NB4 (cell line): ENCODE measurements around the gene LEKR1.

ENCODE experiments used
- DNase-seq: peaks from one replicate; pipeline ENCODE4 v3.0.0; 2010; ENCODE audit warnings: low read depth
- H3K4me3 ChIP-seq: one replicate; pipeline ENCODE4 v1.5.1; 2011; ENCODE audit warnings: mild to moderate bottlenecking, low read depth, low read length, moderate library complexity
- MYC ChIP-seq: IDR thresholded peaks from 2 replicates; pipeline ENCODE4 v1.6.1; 2011; ENCODE audit warnings: low read depth, low read length
- POLR2A ChIP-seq: IDR thresholded peaks from 2 replicates; pipeline ENCODE4 v1.6.1; 2011; ENCODE audit warnings: mild to moderate bottlenecking; ENCODE audit not compliant: insufficient read length; ENCODE audit errors: extremely low read depth
- TF ChIP-seq, protein P1 (sequence below): IDR thresholded peaks from one replicate; pipeline ENCODE4 v1.5.1; 2012; ENCODE audit warnings: low read depth, low read length
- TF ChIP-seq, protein P2 (sequence below): IDR thresholded peaks from 2 replicates; pipeline ENCODE4 v1.6.1; 2011; ENCODE audit warnings: low read depth, low read length

Gene LEKR1

DNA sequence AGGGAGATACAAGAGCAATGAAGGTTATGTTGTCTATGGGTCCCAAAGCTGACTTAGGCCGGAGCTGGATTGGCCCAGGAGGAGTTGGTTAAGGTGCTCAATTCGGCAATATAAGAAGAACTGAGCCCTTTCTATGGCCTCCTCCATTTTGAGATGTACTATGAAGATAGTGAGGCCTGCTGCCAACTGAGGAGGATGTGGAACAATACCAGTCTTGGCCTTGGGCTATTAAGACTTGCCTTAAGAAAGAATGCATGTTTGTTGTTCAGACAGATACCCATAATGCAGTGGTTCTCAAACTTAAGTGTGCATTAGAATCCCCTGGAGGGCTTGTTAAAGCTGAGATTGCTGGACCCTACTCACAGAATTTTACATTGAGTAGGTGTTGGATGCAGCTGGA lies 24.4 kb upstream of the LEKR1 start:
- H3K4me3 ChIP-seq, result no peak overlapping the region
- DNase-seq, result no peak
- TF ChIP-seq, protein P1, sequence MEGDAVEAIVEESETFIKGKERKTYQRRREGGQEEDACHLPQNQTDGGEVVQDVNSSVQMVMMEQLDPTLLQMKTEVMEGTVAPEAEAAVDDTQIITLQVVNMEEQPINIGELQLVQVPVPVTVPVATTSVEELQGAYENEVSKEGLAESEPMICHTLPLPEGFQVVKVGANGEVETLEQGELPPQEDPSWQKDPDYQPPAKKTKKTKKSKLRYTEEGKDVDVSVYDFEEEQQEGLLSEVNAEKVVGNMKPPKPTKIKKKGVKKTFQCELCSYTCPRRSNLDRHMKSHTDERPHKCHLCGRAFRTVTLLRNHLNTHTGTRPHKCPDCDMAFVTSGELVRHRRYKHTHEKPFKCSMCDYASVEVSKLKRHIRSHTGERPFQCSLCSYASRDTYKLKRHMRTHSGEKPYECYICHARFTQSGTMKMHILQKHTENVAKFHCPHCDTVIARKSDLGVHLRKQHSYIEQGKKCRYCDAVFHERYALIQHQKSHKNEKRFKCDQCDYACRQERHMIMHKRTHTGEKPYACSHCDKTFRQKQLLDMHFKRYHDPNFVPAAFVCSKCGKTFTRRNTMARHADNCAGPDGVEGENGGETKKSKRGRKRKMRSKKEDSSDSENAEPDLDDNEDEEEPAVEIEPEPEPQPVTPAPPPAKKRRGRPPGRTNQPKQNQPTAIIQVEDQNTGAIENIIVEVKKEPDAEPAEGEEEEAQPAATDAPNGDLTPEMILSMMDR, result no peak
- TF ChIP-seq POLR2A (no peak), MYC (no peak)
- TF ChIP-seq, protein P2, sequence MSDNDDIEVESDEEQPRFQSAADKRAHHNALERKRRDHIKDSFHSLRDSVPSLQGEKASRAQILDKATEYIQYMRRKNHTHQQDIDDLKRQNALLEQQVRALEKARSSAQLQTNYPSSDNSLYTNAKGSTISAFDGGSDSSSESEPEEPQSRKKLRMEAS, result no peak

DNA sequence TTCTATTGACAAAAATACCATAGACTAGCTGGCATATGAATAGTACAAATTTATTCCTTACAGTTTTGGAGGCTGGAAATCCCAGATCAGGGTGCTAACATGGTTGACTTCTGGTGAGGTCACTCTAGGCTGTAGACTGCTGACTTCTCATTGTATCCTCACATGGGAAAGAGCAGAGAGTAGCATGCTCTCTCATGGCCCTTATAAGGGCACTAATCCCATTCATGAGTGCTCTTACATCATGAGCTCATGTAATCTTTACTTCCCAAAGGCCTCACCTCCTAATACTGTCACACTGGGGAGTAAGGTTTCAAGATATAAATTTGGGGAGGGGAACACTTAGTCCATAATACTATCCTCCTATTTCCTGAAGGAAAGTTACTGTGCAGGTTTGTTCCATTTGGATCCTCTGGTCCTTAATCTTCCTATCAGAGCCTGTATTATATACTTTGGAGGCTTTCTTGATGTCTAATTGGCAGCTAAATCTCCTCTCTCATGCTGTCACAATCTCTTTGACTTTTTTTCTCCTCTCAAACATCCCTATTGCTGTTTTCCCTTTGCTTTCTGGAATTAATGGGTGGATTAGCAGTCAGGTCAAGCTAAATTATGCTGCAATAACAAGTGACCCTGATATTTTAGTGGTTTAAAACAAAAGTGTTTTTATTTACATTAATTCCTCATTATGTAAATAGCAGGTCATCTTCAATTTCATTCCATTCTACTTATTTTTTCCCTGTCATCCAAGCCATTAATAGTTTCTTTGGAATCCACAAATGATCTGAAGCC lies 23.1 kb upstream of the LEKR1 start:
- TF ChIP-seq, protein P1, result no peak
- TF ChIP-seq, protein P2, result no peak
- TF ChIP-seq POLR2A (no peak), MYC (no peak)
- no peak for DNase-seq
- H3K4me3 ChIP-seq, result no peak overlapping the region

DNA sequence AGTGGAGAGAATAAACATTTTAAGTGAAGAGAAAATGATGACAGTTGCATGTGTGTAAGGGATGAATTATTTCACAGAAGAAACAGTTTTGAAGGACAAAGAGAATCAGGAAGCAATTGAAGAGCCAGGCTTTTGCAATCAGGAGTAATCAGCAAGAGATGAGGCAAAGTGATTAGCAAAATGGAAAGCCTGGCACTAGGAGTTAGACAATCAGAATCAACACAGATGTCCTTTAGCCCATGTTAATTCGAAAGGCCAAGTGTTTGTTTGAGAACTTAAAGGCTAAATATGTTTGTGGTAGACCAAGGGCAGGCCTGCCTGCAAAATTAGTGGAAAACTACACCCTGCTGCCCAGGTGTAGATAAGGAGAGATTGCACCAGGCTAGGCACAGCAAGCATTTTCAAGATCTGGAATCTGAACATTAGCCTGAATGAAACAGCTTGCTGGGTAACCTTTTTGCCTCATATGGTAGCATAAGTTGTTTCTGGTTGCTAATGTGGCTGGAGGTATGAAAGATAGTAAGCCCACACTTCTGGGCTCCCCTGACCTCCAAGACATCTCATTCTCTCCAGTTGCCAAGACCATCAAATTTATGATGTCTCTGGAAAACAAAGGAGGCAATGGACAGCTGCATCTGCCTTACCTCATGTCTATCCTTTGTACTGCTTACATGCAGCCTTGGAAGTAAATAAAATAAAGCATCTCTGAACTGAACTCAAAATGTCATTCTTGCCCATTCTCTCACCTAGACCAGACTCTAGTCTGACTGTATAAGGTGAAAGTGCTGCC lies 22.0 kb upstream of the LEKR1 start:
- no peak for TF ChIP-seq MYC
- TF ChIP-seq, protein P2, result no peak
- TF ChIP-seq, protein P1, result no peak
- TF ChIP-seq POLR2A, result no peak
- no peak for DNase-seq
- H3K4me3 ChIP-seq, result no peak overlapping the region

DNA sequence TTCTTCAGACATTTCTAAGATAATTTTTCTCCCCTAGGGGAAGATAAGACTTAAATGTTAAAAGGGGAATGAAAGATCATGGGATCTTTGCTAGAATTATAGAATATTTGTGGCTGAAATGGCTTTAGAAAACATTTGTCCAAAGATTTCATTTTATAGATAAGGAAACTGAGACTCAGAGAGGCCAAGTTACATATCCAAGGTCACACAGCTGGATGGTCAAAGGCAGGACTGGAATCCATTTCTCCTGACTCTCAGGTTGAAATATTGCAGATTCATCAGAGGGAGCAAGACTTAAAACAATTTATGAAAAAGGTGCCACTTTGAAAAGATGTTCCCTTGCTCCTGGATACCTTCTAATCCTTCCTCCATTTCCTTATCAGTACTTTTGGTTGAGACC lies 19.5 kb upstream of the LEKR1 start:
- TF ChIP-seq, protein P1, result no peak
- no peak for TF ChIP-seq MYC
- TF ChIP-seq POLR2A, result no peak
- TF ChIP-seq, protein P2, result no peak
- no peak for DNase-seq
- no peak overlapping the region for H3K4me3 ChIP-seq

DNA sequence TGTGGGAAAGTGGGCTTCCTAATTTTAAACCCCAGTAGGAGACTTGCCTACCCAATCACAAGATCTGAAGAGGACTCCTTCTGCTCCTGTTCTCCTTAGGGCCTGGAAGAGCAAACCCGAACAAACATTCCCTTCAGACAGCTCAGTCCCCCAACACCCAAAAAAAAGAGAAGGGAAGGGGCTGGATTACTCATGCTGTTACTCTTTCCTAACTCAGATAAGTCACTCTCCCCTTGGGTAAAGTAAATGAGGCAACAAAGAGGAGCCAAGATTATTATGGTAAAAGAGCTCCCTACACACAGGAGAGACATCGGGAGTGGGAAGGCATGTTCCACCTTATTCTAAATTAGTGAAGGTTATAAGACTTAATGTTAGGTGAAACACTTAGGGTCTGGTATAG lies 18.1 kb upstream of the LEKR1 start:
- no peak for TF ChIP-seq MYC
- TF ChIP-seq, protein P1, result no peak
- TF ChIP-seq POLR2A, result no peak
- TF ChIP-seq, protein P2, result no peak
- H3K4me3 ChIP-seq, result no peak overlapping the region
- peak; percentile 48 for DNase-seq
